Naive thymus-derived CD8-positive, alpha-beta T cell (primary cell): ENCODE results near the gene VAMP8. TPM values are rescaled to one million over a fixed set of nuclear protein-coding genes. Genes with fewer than 3 reads are reported as not detected.
"Not testable (repeated sequence)": the region's sequence is repeated elsewhere in the genome, so short reads cannot be mapped to it uniquely, and the experiment has no call there.

Source experiments
- ATAC-seq, 2 donors: fragments of 150-1000 bp; cut with Tn5 transposase in 1 of 2; sonication (Bioruptor Pico), chemical (Tn5 transposase) in 1 of 2; 1 replicate in 1 of 2; 2 replicates in 1 of 2; pipeline ENCODE4 v1.10.0; 2021; ENCODE audit warnings: mild to moderate bottlenecking in 2 of 2, moderate library complexity in 2 of 2
- POLR2A ChIA-PET: fragments of 350-600 bp; sonication (Branson Sonifier 250); formaldehyde crosslinking; loops from one replicate; lab custom pipeline; 2021; ENCODE audit warnings: antibody characterized with exemption; lab: Charles Lee
- DNase-seq, 10 donors: peaks; one replicate each; pipeline versions ENCODE4 v3.0.0 to v3.0.0-alpha.2; 2020 to 2022
- H3K27ac Mint-ChIP-seq, 10 donors: one replicate each; pipeline ENCODE4 v1.8.0; 2020 to 2022; ENCODE audit warnings: mild to moderate bottlenecking in 10 of 10, mixed read lengths in 10 of 10, moderate library complexity in 4 of 10, inconsistent platforms in 1 of 10
- H3K27me3 Mint-ChIP-seq, 5 donors: one replicate each; pipeline ENCODE4 v1.8.0; 2021 to 2022; ENCODE audit warnings: mixed read lengths in 5 of 5
- H3K36me3 Mint-ChIP-seq, 3 donors: one replicate each; pipeline ENCODE4 v1.8.0; 2020 to 2022; ENCODE audit warnings: mixed read lengths in 3 of 3, mild to moderate bottlenecking in 2 of 3, inconsistent platforms in 1 of 3
- H3K4me1 Mint-ChIP-seq, 4 donors: one replicate each; pipeline ENCODE4 v1.8.0; 2021 to 2022; ENCODE audit warnings: mixed read lengths in 4 of 4
- H3K4me3 Mint-ChIP-seq, 10 donors: one replicate each; pipeline ENCODE4 v1.8.0; 2020 to 2022; ENCODE audit warnings: mild to moderate bottlenecking in 10 of 10, mixed read lengths in 10 of 10, moderate library complexity in 6 of 10, inconsistent platforms in 1 of 10
- H3K9me3 Mint-ChIP-seq, 9 donors: one replicate each; pipeline ENCODE4 v1.8.0; 2020 to 2022; ENCODE audit warnings: mixed read lengths in 9 of 9, mild to moderate bottlenecking in 3 of 9, inconsistent platforms in 1 of 9, moderate library complexity in 1 of 9
- polyA plus RNA-seq, 3 donors: library from polyadenylated mRNA; unstranded; fragments of 300-500 nt; fragmentation: Illumina TruSeq; gene quantifications; one replicate each; pipeline ENCODE4 v1.2.3, GENCODE V29; 2021
- total RNA-seq, 8 experiments: library from RNA in 2 of 8; stranded (reverse) in 2 of 8; gene quantifications; one replicate each; pipeline ENCODE4 v1.2.3 and lab custom pipeline; 2021 to 2026

VAMP8 gene
- total and polyA plus RNA-seq, 5 experiments from 2014 or later, result 71.4 to 405 (median 321) TPM

DNA sequence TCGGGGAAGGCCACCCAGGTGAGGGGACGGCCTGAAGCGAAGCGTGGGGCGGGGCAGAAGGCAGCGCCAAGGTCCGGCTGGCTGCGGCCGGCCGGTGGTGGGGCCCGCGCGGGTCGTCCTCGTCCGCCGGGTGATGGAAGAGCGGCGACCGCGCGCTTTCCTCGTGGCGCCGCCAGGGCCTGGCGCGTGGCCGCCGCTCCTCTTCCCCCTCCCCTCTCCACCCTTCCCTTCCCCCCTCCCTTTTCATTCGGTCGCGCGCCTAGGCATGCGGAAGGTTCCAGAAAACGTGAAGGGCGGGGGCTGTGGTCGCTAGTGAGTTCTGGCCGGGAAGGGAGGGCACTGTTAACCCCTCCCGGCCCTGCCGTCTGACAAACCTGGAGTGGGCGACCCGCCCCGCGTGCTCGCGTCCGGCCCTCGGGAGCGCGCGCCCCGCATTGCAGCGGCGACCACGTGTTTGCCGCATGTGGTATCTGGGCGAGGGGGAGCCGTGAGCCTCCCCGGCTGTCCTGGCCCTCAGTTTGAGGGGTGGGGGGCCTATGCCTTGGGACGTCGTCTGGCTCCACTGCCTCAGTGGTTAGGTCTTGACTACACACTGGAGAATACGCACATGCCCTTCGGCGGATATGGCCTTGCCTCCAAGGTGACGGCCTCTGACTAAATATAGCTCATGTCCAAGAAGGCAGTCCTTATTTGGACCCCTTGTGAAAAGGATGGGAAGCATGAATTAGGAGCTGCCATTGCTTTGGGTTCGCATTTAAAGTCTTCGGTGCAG lies 37.8 kb upstream of the VAMP8 start:
- Mint-ChIP-seq H3K9me3 (no peaks in the 10 kb centered on the region), H3K27ac (peak overlapping the region; percentile 90 to 98 (median 95)), H3K27me3 (no peaks in the 10 kb centered on the region), H3K36me3 (peaks cover 10 to 43% (median 21%) of the 10 kb centered on the region in 3 donors), H3K4me3 (peak overlapping the region; percentile 91 to 96 (median 95)), H3K4me1 (peaks cover 26 to 54% (median 43%) of the 10 kb centered on the region in 4 donors)
- POLR2A ChIA-PET, result interaction anchor here (0.8 to 6.7 kb wide), 35 partner anchors 8 to 902 kb away, joined by 3 to 144 read pairs (median 5); partner anchors contain the start of genes C2orf68, ELMOD3, GGCX and KDM3A
- DNase-seq, result peak; percentile 51 to 83 (median 66)
- peak; percentile 50 to 62 for ATAC-seq

DNA sequence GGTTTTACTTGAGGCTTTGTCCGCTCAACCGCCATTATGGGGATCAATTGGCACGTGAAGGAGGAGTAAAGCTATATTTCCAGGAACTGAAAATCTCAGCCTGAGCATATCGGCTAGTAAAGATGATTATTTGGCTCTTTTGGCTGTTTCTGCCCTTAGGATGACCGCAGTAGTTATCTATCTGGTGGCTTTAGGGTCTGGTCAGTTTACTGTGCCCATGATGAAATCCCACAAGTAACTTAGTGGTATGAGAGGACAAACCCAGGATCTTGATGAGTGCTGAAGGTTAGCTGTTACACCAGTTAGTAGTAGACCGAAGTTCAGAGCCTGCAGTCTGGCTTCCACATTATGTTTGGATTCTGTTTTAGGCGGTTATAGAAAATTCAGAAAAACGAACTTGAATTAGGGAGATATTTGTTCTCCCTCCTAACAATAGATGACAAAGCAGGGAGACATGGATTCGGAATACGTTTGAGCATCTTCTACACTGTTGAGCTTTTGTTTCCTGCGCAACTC lies 37.2 kb upstream of the VAMP8 start:
- Mint-ChIP-seq H3K27me3 (no peaks in the 10 kb centered on the region), H3K9me3 (no peaks in the 10 kb centered on the region), H3K36me3 (peaks cover 10 to 49% (median 21%) of the 10 kb centered on the region in 3 donors), H3K27ac (peak overlapping the region in 9 of 10 donors; percentile 82 to 94 (median 91)), H3K4me3 (peak overlapping the region; percentile 90 to 96 (median 95)), H3K4me1 (peaks cover 26 to 54% (median 44%) of the 10 kb centered on the region in 4 donors)
- POLR2A ChIA-PET, result interaction anchor here (0.8 to 6.7 kb wide), 17 partner anchors 8 to 901 kb away, joined by 3 to 144 read pairs (median 5); partner anchors contain the start of genes C2orf68, ELMOD3, GGCX and KDM3A
- no peak for ATAC-seq
- DNase-seq, result no peak

DNA sequence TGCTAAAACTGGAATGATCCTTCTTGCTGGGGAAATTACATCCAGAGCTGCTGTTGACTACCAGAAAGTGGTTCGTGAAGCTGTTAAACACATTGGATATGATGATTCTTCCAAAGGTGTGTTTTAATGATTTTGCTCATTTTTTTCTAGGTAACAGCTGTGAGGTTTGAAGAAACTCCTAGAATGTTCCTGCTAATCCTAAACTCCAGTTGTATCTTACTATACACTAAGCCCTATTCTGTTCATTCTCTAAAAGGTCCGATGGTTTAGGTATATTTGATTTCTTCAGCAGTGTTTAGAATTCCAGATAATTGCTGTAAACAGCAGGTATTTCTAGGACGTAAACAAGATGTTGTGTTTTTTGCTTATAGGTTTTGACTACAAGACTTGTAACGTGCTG lies 36.1 kb upstream of the VAMP8 start:
- Mint-ChIP-seq H3K27me3 (no peaks in the 10 kb centered on the region), H3K36me3 (peaks cover 10 to 58% (median 21%) of the 10 kb centered on the region in 3 donors), H3K4me3 (peak overlapping the region in 8 of 10 donors; percentile 10 to 96 (median 90)), H3K9me3 (no peaks in the 10 kb centered on the region), H3K4me1 (peaks cover 26 to 53% (median 44%) of the 10 kb centered on the region in 4 donors), H3K27ac (peak overlapping the region in 5 of 10 donors; percentile 13 to 92 (median 43))
- ATAC-seq, result no peak
- POLR2A ChIA-PET, result interaction anchor here (0.6 to 6.7 kb wide), 8 partner anchors 14 to 214 kb away, joined by 3 to 144 read pairs (median 26); partner anchors contain the start of genes GGCX, SH2D6 and TGOLN2
- DNase-seq, result no peak

DNA sequence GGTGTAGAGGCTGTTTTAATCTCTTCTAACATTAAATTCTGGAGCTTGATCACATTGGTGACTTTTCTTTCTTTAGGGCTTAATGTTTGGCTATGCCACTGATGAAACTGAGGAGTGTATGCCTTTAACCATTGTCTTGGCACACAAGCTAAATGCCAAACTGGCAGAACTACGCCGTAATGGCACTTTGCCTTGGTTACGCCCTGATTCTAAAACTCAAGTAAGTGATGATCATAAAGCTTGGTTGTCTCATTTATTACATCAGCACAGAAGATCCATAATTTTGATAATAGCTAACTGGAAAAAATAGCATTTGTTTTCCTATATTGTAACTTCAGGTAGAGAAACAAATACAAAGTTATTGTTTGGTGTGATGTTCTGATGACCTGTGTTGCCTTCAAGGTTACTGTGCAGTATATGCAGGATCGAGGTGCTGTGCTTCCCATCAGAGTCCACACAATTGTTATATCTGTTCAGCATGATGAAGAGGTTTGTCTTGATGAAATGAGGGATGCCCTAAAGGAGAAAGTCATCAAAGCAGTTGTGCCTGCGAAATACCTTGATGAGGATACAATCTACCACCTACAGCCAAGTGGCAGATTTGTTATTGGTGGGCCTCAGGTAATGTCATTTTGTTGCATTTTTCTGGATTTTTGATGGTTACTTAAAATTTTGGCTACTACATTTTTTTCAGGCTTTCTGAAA lies 35.5 kb upstream of the VAMP8 start:
- H3K4me1 Mint-ChIP-seq, result peaks cover 26 to 50% (median 42%) of the 10 kb centered on the region in 4 donors
- H3K27me3 Mint-ChIP-seq, result no peaks in the 10 kb centered on the region
- POLR2A ChIA-PET, result interaction anchor here (0.6 to 6.7 kb wide), 6 partner anchors 14 to 215 kb away, joined by 4 to 144 read pairs (median 58); partner anchors contain the start of genes GGCX, SH2D6 and TGOLN2
- H3K4me3 Mint-ChIP-seq, result peak overlapping the region in 2 of 10 donors; percentile 90 to 95
- DNase-seq (no peak), ATAC-seq (no peak)
- no peaks in the 10 kb centered on the region for H3K9me3 Mint-ChIP-seq
- peaks cover 10 to 58% (median 21%) of the 10 kb centered on the region in 3 donors for H3K36me3 Mint-ChIP-seq
- peak overlapping the region in 6 of 10 donors; percentile 5 to 91 (median 35) for H3K27ac Mint-ChIP-seq

DNA sequence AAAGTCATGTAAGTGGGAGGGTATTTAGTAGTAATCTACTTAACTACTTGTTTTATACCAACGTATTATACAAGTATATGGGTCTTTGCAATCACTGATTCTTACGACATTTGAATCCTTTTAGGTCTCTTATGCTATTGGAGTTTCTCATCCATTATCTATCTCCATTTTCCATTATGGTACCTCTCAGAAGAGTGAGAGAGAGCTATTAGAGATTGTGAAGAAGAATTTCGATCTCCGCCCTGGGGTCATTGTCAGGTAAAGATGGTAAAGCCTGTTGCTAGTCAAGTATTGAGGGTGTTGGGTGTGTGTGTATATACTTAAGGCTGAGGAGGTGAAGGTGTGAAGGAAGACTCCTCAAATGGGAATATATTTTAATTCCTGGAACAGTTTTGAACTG lies 34.6 kb upstream of the VAMP8 start:
- ATAC-seq (no peak), DNase-seq (no peak)
- H3K36me3 Mint-ChIP-seq, result peaks cover 10 to 61% (median 21%) of the 10 kb centered on the region in 3 donors
- H3K4me1 Mint-ChIP-seq, result peaks cover 23 to 44% (median 34%) of the 10 kb centered on the region in 4 donors
- POLR2A ChIA-PET, result interaction anchor here (1.0 to 6.7 kb wide), 3 partner anchors 13 to 124 kb away, joined by 6 to 144 read pairs (median 119); partner anchors contain the start of genes GGCX and SH2D6
- H3K27ac Mint-ChIP-seq, result peak overlapping the region in 3 of 10 donors; percentile 2 to 28 (median 8)
- H3K27me3 Mint-ChIP-seq, result no peaks in the 10 kb centered on the region
- peak overlapping the region in 1 of 10 donors; percentile 8 for H3K4me3 Mint-ChIP-seq
- no peaks in the 10 kb centered on the region for H3K9me3 Mint-ChIP-seq

DNA sequence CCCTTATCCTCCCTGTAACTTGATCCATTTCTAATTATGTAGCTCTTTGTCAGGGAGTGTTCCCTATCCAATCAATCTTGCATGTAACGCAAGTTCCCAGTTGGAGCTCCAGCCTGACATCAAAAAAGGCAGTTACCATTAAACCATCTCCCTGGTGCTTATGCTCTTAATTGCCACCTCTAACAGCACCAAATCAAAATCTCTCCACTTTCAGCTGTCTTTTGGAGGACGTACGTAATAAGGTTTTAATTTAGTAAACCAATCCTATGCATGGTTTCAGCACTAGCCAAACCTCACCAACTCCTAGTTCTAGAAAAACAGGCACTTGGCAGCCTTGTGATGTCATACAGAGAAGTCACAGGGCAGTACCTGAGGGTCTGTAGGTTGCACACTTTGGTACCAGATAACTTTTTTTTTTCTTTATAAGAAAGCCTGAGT lies 33.1 kb upstream of the VAMP8 start:
- POLR2A ChIA-PET, result interaction anchor here (0.8 to 1.5 kb wide), 2 partner anchors 51 to 73 kb away, joined by 3 read pairs; partner anchors contain the start of gene RNF181
- H3K9me3 Mint-ChIP-seq, DNase-seq, H3K27me3 Mint-ChIP-seq, ATAC-seq, H3K4me3 Mint-ChIP-seq: not testable (repeated sequence)
- H3K4me1 Mint-ChIP-seq, result peaks cover 20 to 39% (median 31%) of the 10 kb centered on the region in 4 donors
- peak overlapping the region in 2 of 10 donors; percentile 62 to 63 for H3K27ac Mint-ChIP-seq
- H3K36me3 Mint-ChIP-seq, result peaks cover 10 to 67% (median 21%) of the 10 kb centered on the region in 3 donors

DNA sequence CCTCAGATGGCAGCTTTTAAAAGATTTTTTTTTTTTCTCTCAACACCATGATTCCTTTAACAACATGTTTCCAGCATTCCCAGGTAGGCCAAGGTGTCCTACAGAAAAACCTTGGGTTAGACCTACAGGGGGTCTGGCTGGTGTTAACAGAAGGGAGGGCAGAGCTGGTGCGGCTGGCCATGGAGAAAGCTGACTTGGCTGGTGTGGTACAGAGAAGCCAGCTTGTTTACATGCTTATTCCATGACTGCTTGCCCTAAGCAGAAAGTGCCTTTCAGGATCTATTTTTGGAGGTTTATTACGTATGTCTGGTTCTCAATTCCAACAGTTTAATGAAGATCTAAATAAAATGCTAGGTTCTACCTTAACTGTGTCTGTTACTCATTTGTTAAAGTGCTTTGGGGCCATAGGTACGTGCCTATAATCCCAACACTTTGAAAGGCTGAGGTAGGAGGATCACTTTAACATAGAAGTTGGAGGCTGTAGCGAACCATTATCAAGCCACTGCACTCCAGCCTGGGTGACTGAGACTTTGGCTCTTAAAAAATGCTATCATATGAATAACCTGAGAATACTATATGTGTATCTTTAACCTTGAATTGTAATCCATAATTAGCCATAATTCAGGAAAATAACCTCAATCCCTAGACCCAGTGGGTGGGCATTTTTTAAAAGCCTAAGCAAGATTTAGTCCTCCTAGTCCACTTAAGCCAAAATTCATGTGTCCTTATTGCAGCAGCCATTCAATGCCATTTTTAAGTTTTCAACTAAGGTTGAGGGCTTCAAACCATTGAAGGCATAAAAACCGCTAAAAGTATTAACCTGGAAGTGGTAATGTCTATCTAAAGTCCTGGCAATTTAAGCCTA lies 32.2 kb upstream of the VAMP8 start:
- H3K9me3 Mint-ChIP-seq, H3K27ac Mint-ChIP-seq, DNase-seq, ATAC-seq, H3K4me3 Mint-ChIP-seq, H3K27me3 Mint-ChIP-seq: not testable (repeated sequence)
- Mint-ChIP-seq H3K36me3 (peaks cover 10 to 75% (median 21%) of the 10 kb centered on the region in 3 donors), H3K4me1 (peaks cover 18 to 36% (median 28%) of the 10 kb centered on the region in 4 donors)
- POLR2A ChIA-PET, result interaction anchor here (0.5 to 1.5 kb wide), 2 partner anchors 50 to 62 kb away, joined by 3 read pairs; partner anchors contain the start of gene RNF181

DNA sequence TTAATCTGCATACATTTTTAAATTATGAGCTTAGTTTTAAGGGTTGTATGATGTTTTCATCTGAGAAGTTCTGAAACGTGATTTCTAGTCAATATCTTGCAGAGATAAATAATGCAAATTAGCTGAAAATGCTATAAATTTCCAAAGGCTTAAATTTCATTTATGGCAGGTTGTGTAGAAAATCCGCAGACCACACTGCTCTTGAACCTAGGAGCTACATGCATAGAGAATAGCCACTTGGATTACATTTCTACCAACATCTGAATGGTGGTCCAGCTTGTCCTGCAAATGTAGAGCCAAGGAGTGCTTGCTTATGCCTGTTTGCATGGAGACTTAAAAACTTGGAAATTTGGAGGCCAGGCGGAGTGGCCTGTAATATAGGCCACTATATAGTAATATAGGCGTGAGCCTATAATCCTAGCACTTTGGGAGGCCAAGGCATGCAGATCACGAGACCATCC lies 31.6 kb upstream of the VAMP8 start:
- Mint-ChIP-seq H3K4me3 (no peak overlapping the region), H3K27me3 (no peaks in the 10 kb centered on the region), H3K27ac (no peak overlapping the region), H3K4me1 (peaks cover 13 to 29% (median 21%) of the 10 kb centered on the region in 4 donors), H3K36me3 (peaks cover 10 to 76% (median 23%) of the 10 kb centered on the region in 3 donors), H3K9me3 (no peaks in the 10 kb centered on the region)
- ATAC-seq, result no peak
- POLR2A ChIA-PET, result interaction anchor here (0.5 to 1.5 kb wide), 4 partner anchors 9 to 139 kb away, joined by 3 to 4 read pairs (median 3); no protein-coding TSS in a partner anchor
- DNase-seq, result no peak

DNA sequence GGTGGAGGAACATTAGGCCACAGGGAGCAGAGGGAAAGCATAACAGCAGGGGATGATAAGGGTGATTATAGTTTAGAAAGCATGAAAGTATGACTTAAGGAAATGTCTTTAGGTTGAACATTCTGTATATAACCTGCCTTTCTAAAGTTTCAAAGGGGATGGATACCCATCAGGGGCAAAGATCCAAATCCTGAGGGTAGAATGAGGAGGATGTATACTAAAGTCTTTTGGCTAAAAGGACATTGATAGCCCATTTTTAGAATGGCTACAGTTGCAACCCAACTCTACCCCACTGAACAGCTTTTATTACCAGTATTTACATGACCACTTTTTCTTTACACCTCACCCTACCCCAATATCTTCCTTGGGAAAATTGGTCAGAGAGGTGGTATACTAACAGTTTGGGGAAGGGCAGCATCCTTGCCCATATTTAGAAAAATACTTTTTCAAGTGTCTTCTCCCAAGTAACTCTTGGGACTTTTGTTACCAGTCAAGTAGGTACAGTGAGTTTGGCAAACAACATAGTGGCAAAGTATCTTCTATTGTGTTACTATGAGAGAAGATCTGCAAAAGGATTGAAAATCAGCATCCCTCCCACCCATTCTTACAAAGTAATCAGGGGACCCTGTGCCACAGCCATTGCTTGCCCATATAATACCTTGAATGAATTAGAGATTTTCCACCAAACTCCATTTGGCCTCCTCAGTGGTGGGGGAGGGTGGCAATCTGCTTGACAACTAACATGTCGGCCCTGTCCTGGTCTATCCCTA lies 30.1 kb upstream of the VAMP8 start:
- peaks cover 14 to 76% (median 29%) of the 10 kb centered on the region in 3 donors for H3K36me3 Mint-ChIP-seq
- DNase-seq (no peak), ATAC-seq (no peak)
- no peaks in the 10 kb centered on the region for H3K9me3 Mint-ChIP-seq
- H3K4me3 Mint-ChIP-seq, result peak overlapping the region in 2 of 10 donors; percentile 21 to 40
- H3K27me3 Mint-ChIP-seq, result no peaks in the 10 kb centered on the region
- H3K4me1 Mint-ChIP-seq, result peaks cover 10 to 21% (median 18%) of the 10 kb centered on the region in 4 donors
- peak overlapping the region in 6 of 10 donors; percentile 16 to 81 (median 56) for H3K27ac Mint-ChIP-seq
- POLR2A ChIA-PET, result interaction anchor here (1.5 to 7.2 kb wide), 2 partner anchors 124 to 127 kb away, joined by 3 to 79 read pairs; partner anchors contain the start of gene SH2D6

DNA sequence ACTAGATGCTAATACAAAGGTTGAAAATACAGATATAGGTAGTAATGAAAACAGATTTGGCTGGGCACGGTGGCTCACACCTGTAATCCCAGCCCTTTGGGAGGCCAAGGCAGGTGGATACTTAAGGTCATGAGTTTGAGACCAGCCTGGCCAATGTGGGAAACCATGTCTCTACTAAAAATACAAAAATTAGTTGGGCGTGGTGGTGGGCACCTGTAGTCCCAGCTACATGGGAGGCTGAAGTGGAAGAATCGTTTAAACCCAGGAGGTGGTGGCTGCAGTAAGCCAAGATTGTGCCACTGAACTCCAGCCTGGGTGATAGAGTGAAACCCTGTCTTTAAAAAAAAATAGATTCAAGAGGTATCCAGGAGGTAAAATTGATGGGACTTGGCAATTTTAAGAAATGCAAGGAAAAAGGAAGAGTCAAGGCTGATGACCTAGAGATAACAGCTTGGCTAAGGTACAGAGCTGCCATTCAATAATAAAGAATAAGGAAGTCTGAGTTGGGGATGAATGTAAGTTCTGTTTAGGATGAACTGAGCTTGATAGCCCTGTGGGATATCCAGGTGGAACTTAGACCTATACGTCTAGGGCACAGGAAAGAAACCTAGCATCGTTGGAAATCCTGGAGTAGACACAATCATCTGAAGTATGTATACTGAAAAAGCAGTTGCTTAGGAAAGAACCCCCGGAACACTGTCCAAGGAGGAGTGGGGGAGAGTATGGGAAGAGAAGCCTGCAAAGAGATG lies 29.4 kb upstream of the VAMP8 start:
- peaks cover 5 to 16% (median 12%) of the 10 kb centered on the region in 4 donors for H3K4me1 Mint-ChIP-seq
- POLR2A ChIA-PET, result interaction anchor here (0.8 to 14.9 kb wide), 3 partner anchors 8 to 220 kb away, joined by 3 to 144 read pairs (median 79); partner anchors contain the start of genes MAT2A, SH2D6 and TGOLN2
- H3K36me3 Mint-ChIP-seq, result peaks cover 8 to 76% (median 22%) of the 10 kb centered on the region in 3 donors
- no peak for DNase-seq
- no peak for ATAC-seq
- no peaks in the 10 kb centered on the region for H3K9me3 Mint-ChIP-seq
- H3K27me3 Mint-ChIP-seq, result no peaks in the 10 kb centered on the region
- peak overlapping the region in 5 of 10 donors; percentile 14 to 69 (median 31) for H3K27ac Mint-ChIP-seq
- no peak overlapping the region for H3K4me3 Mint-ChIP-seq
